ENCODE data around the gene MARS1. TPM values are rescaled to one million over a fixed set of nuclear protein-coding genes. Genes with fewer than 3 reads are reported as not detected.
A peak's percentile ranks its signal among the peaks of the same experiment; 100 is the strongest.

The MARS1 gene
- total and polyA plus RNA-seq, 2 donors (not counting 1 experiment from before 2014, with no cell fraction given) = 89.9 to 352 TPM

DNA sequence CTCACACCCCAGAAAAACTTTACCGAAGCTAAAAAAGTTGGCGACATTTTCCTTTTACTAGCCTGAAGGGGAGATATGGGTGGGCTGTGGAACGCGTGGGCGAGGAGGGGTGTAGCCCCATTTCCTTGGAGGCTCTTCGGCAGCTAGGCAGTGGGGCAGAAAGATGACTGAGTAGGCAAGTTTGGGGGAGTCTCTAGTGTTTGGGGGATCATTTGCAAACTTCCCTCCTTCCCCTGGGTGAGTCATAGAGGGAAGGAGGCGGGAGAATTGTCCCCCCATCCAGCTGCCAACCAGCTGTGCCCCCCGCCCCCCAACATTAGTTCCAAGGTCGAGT, 26.0 kb upstream of the MARS1 start:
- TF ChIP-seq EZH2 (IDR thresholded peaks at IDR 0.05; ENCODE audit: low read length, missing control alignments) = no peak
- TF ChIP-seq, protein P1, sequence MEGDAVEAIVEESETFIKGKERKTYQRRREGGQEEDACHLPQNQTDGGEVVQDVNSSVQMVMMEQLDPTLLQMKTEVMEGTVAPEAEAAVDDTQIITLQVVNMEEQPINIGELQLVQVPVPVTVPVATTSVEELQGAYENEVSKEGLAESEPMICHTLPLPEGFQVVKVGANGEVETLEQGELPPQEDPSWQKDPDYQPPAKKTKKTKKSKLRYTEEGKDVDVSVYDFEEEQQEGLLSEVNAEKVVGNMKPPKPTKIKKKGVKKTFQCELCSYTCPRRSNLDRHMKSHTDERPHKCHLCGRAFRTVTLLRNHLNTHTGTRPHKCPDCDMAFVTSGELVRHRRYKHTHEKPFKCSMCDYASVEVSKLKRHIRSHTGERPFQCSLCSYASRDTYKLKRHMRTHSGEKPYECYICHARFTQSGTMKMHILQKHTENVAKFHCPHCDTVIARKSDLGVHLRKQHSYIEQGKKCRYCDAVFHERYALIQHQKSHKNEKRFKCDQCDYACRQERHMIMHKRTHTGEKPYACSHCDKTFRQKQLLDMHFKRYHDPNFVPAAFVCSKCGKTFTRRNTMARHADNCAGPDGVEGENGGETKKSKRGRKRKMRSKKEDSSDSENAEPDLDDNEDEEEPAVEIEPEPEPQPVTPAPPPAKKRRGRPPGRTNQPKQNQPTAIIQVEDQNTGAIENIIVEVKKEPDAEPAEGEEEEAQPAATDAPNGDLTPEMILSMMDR (conservative IDR thresholded peaks at IDR 0.05 in 1 of 2, IDR thresholded peaks at IDR 0.05 in 1 of 2; ENCODE audit: low read depth in 1 of 2, low read length in 2 of 2) = no peak
- peak in 1 of 2 donors; percentile 47 for DNase-seq (ENCODE audit: low read depth in 2 of 2)
- H3K4me1 ChIP-seq (ENCODE audit: control insufficient read depth, extremely low read depth, insufficient read depth, low read length) = peaks cover 2% of the 10 kb centered on the region
- H3K27me3 ChIP-seq (ENCODE audit: control insufficient read depth, insufficient read depth, low read length) = peaks cover under 1% of the 10 kb centered on the region
- H3K4me2 ChIP-seq (ENCODE audit: extremely low read depth, insufficient read depth, low read length) = peak overlapping the region; percentile 94
- peak overlapping the region; percentile 6 for H3K27ac ChIP-seq (ENCODE audit: insufficient read depth, low read length)
- no peak overlapping the region for H3K9ac ChIP-seq (ENCODE audit: insufficient read depth, low read length)
- H3K9me3 ChIP-seq (ENCODE audit: control insufficient read depth, insufficient read depth, low read depth, low read length) = no peaks in the 10 kb centered on the region
- peak overlapping the region; percentile 67 for H2AFZ ChIP-seq (ENCODE audit: low read length)
- no peaks in the 10 kb centered on the region for H3K79me2 ChIP-seq (ENCODE audit: control insufficient read depth, insufficient read depth, low read length)
- peak overlapping the region; percentile 56 to 88 (median 70) for H3K4me3 ChIP-seq (replicated peaks in 1 of 4; ENCODE audit: control extremely low read depth in 1 of 4, insufficient read depth in 1 of 4, low read depth in 3 of 4, low read length in 4 of 4)
- H4K20me1 ChIP-seq (ENCODE audit: control insufficient read depth, extremely low read depth, insufficient read depth, low read length) = no peaks in the 10 kb centered on the region
- H3K36me3 ChIP-seq (ENCODE audit: control insufficient read depth, insufficient read depth, low read length) = no peaks in the 10 kb centered on the region

DNA sequence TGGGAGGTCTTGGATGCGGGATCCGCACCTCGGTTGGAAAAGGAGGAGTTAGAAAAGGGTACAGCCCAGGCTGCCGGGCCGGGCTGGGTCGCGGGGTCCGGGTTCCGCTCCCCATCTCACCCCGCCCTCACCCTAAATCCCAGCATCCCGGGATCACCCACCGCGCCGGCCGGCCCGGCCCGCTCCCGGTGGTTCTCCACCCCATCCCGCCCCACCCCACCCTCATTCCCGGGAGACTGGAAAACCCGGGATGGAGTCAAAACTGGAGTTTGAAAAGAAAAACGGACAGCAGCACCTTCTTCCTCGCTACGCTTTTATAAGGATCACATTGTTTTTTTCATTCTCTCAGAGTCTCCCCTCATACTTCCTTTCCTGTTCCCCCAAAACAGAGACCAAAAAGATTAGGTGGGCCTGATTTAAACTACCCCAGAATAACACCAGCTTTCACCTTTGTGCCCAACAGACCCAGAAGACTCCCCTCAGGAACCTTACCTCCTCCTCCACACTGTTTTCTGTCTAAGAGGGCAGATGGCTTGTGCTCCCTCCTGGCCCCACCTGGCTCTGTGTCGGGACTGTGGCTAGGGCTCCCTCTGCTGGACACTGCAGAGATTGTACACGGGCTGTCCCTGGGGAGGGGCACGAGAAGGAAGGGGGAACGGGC, 25.5 kb upstream of the MARS1 start:
- TF ChIP-seq EZH2 (IDR thresholded peaks at IDR 0.05; ENCODE audit: low read length, missing control alignments) = no peak
- TF ChIP-seq, protein P1 (conservative IDR thresholded peaks at IDR 0.05 in 1 of 2, IDR thresholded peaks at IDR 0.05 in 1 of 2; ENCODE audit: low read depth in 1 of 2, low read length in 2 of 2) = peak; percentile 93 to 96
- Histone ChIP-seq H3K4me1 (ENCODE audit: control insufficient read depth, extremely low read depth, insufficient read depth, low read length) (peaks cover 2% of the 10 kb centered on the region), H3K9ac (ENCODE audit: insufficient read depth, low read length) (no peak overlapping the region)

DNA sequence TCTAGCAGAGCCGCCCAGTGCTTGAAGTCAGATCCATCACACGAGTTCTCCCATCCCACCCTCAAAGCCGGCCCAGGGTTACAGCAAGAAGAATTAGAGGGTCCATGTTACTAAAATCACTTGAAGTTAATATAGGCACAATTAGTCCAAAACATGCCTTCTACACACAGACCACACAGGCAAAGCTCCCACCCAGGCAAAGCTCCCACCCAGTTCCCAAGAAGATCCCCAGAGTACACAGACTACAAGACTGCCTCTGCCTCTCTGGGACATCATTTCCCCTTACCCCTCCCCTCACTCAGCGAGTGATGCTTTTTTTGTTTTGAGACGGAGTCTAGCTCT, 25.0 kb upstream of the MARS1 start:
- no peaks in the 10 kb centered on the region for H3K36me3 ChIP-seq (ENCODE audit: control insufficient read depth, insufficient read depth, low read length)

More for the DNA sequence above, 25.5 kb upstream of the MARS1 start:
- Histone ChIP-seq H3K9me3 (ENCODE audit: control insufficient read depth, insufficient read depth, low read depth, low read length) (no peaks in the 10 kb centered on the region), H3K4me3 (replicated peaks in 1 of 4; ENCODE audit: control extremely low read depth in 1 of 4, insufficient read depth in 1 of 4, low read depth in 3 of 4, low read length in 4 of 4) (peak overlapping the region; percentile 56 to 88 (median 70)), H3K79me2 (ENCODE audit: control insufficient read depth, insufficient read depth, low read length) (no peaks in the 10 kb centered on the region), H4K20me1 (ENCODE audit: control insufficient read depth, extremely low read depth, insufficient read depth, low read length) (no peaks in the 10 kb centered on the region), H3K27ac (ENCODE audit: insufficient read depth, low read length) (peak overlapping the region; percentile 54), H3K36me3 (ENCODE audit: control insufficient read depth, insufficient read depth, low read length) (no peaks in the 10 kb centered on the region), H3K4me2 (ENCODE audit: extremely low read depth, insufficient read depth, low read length) (peak overlapping the region; percentile 94), H2AFZ (ENCODE audit: low read length) (peak overlapping the region; percentile 71), H3K27me3 (ENCODE audit: control insufficient read depth, insufficient read depth, low read length) (peaks cover 5% of the 10 kb centered on the region)
- peak; percentile 83 to 88 for DNase-seq (ENCODE audit: low read depth in 2 of 2)

More for the DNA sequence above, 25.0 kb upstream of the MARS1 start:
- Histone ChIP-seq H4K20me1 (ENCODE audit: control insufficient read depth, extremely low read depth, insufficient read depth, low read length) (no peaks in the 10 kb centered on the region), H2AFZ (ENCODE audit: low read length) (no peak overlapping the region), H3K27me3 (ENCODE audit: control insufficient read depth, insufficient read depth, low read length) (peaks cover 10% of the 10 kb centered on the region), H3K27ac (ENCODE audit: insufficient read depth, low read length) (no peak overlapping the region), H3K9ac (ENCODE audit: insufficient read depth, low read length) (no peak overlapping the region), H3K4me3 (replicated peaks in 1 of 4; ENCODE audit: control extremely low read depth in 1 of 4, insufficient read depth in 1 of 4, low read depth in 3 of 4, low read length in 4 of 4) (no peak overlapping the region), H3K79me2 (ENCODE audit: control insufficient read depth, insufficient read depth, low read length) (no peaks in the 10 kb centered on the region), H3K4me1 (ENCODE audit: control insufficient read depth, extremely low read depth, insufficient read depth, low read length) (peaks cover 2% of the 10 kb centered on the region), H3K4me2 (ENCODE audit: extremely low read depth, insufficient read depth, low read length) (peak overlapping the region; percentile 62), H3K9me3 (ENCODE audit: control insufficient read depth, insufficient read depth, low read depth, low read length) (no peaks in the 10 kb centered on the region)
- TF ChIP-seq, protein P1 (conservative IDR thresholded peaks at IDR 0.05 in 1 of 2, IDR thresholded peaks at IDR 0.05 in 1 of 2; ENCODE audit: low read depth in 1 of 2, low read length in 2 of 2) = no peak
- DNase-seq (ENCODE audit: low read depth in 2 of 2) = no peak
